WTC11 (cell line): ENCODE measurements around the gene RHOBTB3. TPM values are rescaled to one million over a fixed set of nuclear protein-coding genes. Genes with fewer than 3 reads are reported as not detected.
"Not testable (repeated sequence)": the region's sequence is repeated elsewhere in the genome, so short reads cannot be mapped to it uniquely, and the experiment has no call there.

Experiments
- ATAC-seq: fragments of 200-7000 bp; cut with Tn5 transposase; 2 replicates; pipeline ENCODE4 v1.10.0; 2021; ENCODE audit warnings: mild to moderate bottlenecking, moderate library complexity
- CTCF ChIA-PET: fragments of 300-600 bp; sonication (Branson Sonifier 250); formaldehyde crosslinking; loops from one replicate; lab custom pipeline; 2021; ENCODE audit warnings: antibody characterized with exemption; lab: Charles Lee
- POLR2A ChIA-PET: fragments of 350-600 bp; sonication (Branson Sonifier 250); formaldehyde crosslinking; loops from one replicate; lab custom pipeline; 2021; ENCODE audit warnings: antibody characterized with exemption; lab: Charles Lee
- DNase-seq: peaks from one replicate; pipeline ENCODE4 v3.0.0; 2021; ENCODE audit warnings: low spot score
- H3K27ac Mint-ChIP-seq: 2 replicates; pipeline ENCODE4 v1.8.0; 2021; ENCODE audit warnings: mixed read lengths
- H3K27me3 Mint-ChIP-seq: 2 replicates; pipeline ENCODE4 v1.8.0; 2021; ENCODE audit warnings: low read depth, mild to moderate bottlenecking, moderate library complexity, mixed read lengths
- H3K36me3 Mint-ChIP-seq: 2 replicates; pipeline ENCODE4 v1.8.0; 2021; ENCODE audit warnings: mixed read lengths
- H3K4me1 Mint-ChIP-seq: 2 replicates; pipeline ENCODE4 v1.8.0; 2022; ENCODE audit warnings: mixed read lengths
- H3K4me3 Mint-ChIP-seq: 2 replicates; pipeline ENCODE4 v1.8.0; 2021; ENCODE audit warnings: mild to moderate bottlenecking, moderate library complexity, mixed read lengths
- H3K9me3 Mint-ChIP-seq: 2 replicates; pipeline ENCODE4 v1.8.0; 2021; ENCODE audit warnings: mixed read lengths
- ELF4 ChIP-seq: sonication (generic); formaldehyde crosslinking; IDR thresholded peaks from 2 replicates; pipeline ENCODE4 v1.8.1; 2022; ENCODE audit warnings: low read depth, mild to moderate bottlenecking, moderate library complexity, missing genetic modification reagents
- JUN ChIP-seq: sonication (generic); formaldehyde crosslinking; IDR thresholded peaks from 2 replicates; pipeline ENCODE4 v1.8.0; 2023; ENCODE audit warnings: mild to moderate bottlenecking, missing genetic modification reagents
- RORB ChIP-seq: fragments of 250-450 bp; sonication (Bioruptor Pico); IDR thresholded peaks from 2 replicates; pipeline ENCODE4 v1.9.0; 2021; ENCODE audit warnings: mild to moderate bottlenecking
- ZBTB21 ChIP-seq: sonication (generic); formaldehyde crosslinking; IDR thresholded peaks from 2 replicates; pipeline ENCODE4 v1.8.1; 2023; ENCODE audit warnings: mild to moderate bottlenecking, missing genetic modification reagents, borderline replicate concordance
- ZNF219 ChIP-seq: sonication (generic); formaldehyde crosslinking; IDR thresholded peaks from 2 replicates; pipeline ENCODE4 v1.8.0; 2023; ENCODE audit warnings: missing genetic modification reagents, mild to moderate bottlenecking, borderline replicate concordance
- total RNA-seq: library from RNA; stranded (reverse); gene quantifications from 3 replicates; pipeline ENCODE4 v1.2.3, GENCODE V29; 2021
- TF ChIP-seq, protein P1 (sequence below): fragments of 250-450 bp; sonication (Bioruptor Pico); IDR thresholded peaks from 2 replicates; pipeline ENCODE4 v1.9.0; 2021; ENCODE audit warnings: mild to moderate bottlenecking
- TF ChIP-seq, protein P2 (sequence below): sonication (generic); formaldehyde crosslinking; IDR thresholded peaks from 2 replicates; pipeline ENCODE4 v1.8.1; 2022; ENCODE audit warnings: missing genetic modification reagents, borderline replicate concordance
- TF ChIP-seq, protein P3 (sequence below): sonication (generic); formaldehyde crosslinking; IDR thresholded peaks from 2 replicates; pipeline ENCODE4 v1.8.1; 2022; ENCODE audit warnings: low read depth, mild to moderate bottlenecking, moderate library complexity, missing genetic modification reagents, borderline replicate concordance
- TF ChIP-seq, protein P4 (sequence below): sonication (generic); formaldehyde crosslinking; IDR thresholded peaks from 2 replicates; pipeline ENCODE4 v1.8.0; 2022; ENCODE audit warnings: missing genetic modification reagents

The RHOBTB3 gene
- total RNA-seq, 1 experiment from 2014 or later: 13.8 TPM

DNA sequence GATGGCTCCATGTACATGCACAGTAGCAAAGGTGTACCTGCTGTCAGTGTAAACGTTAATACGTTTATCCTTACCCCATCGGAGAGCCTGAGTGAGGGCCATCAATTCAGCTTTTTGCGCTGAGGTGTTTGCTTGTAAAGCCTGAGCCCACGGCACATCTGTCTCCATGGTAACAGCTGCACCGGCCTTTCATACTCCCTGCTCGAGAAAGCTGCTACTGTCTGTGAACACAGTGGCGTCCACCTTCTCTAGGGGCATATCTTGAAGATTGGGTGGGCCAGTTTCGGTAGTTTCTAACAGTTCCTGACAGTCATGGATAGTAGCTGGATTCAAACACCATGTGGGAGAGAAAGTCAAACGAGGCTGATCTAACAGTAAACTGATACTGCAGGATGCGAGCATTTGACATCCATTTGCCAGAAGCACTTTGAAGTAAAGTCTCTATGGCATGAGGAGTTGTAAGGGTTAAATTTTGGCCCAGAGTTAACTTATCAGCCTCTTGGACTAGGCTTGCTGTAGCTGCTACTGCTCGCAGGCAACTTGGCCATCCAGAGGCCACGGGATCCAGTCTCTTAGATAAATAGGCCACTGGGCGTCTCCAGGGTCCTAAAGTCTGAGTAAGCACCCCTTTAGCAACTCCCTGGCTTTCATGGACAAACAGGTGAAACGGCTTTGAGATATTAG lies 21.0 kb upstream of the RHOBTB3 start (continued):
- TF ChIP-seq, protein P1, sequence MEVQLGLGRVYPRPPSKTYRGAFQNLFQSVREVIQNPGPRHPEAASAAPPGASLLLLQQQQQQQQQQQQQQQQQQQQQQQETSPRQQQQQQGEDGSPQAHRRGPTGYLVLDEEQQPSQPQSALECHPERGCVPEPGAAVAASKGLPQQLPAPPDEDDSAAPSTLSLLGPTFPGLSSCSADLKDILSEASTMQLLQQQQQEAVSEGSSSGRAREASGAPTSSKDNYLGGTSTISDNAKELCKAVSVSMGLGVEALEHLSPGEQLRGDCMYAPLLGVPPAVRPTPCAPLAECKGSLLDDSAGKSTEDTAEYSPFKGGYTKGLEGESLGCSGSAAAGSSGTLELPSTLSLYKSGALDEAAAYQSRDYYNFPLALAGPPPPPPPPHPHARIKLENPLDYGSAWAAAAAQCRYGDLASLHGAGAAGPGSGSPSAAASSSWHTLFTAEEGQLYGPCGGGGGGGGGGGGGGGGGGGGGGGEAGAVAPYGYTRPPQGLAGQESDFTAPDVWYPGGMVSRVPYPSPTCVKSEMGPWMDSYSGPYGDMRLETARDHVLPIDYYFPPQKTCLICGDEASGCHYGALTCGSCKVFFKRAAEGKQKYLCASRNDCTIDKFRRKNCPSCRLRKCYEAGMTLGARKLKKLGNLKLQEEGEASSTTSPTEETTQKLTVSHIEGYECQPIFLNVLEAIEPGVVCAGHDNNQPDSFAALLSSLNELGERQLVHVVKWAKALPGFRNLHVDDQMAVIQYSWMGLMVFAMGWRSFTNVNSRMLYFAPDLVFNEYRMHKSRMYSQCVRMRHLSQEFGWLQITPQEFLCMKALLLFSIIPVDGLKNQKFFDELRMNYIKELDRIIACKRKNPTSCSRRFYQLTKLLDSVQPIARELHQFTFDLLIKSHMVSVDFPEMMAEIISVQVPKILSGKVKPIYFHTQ: no peak
- TF ChIP-seq, protein P2, sequence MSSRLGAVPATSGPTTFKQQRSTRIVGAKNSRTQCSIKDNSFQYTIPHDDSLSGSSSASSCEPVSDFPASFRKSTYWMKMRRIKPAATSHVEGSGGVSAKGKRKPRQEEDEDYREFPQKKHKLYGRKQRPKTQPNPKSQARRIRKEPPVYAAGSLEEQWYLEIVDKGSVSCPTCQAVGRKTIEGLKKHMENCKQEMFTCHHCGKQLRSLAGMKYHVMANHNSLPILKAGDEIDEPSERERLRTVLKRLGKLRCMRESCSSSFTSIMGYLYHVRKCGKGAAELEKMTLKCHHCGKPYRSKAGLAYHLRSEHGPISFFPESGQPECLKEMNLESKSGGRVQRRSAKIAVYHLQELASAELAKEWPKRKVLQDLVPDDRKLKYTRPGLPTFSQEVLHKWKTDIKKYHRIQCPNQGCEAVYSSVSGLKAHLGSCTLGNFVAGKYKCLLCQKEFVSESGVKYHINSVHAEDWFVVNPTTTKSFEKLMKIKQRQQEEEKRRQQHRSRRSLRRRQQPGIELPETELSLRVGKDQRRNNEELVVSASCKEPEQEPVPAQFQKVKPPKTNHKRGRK: no peak
- no peak for TF ChIP-seq RORB (CRISPR knock-in tag)
- TF ChIP-seq ZNF219: no peak
- no peak for TF ChIP-seq ZBTB21
- TF ChIP-seq ELF4 (CRISPR knock-in tag): no peak
- TF ChIP-seq, protein P3, sequence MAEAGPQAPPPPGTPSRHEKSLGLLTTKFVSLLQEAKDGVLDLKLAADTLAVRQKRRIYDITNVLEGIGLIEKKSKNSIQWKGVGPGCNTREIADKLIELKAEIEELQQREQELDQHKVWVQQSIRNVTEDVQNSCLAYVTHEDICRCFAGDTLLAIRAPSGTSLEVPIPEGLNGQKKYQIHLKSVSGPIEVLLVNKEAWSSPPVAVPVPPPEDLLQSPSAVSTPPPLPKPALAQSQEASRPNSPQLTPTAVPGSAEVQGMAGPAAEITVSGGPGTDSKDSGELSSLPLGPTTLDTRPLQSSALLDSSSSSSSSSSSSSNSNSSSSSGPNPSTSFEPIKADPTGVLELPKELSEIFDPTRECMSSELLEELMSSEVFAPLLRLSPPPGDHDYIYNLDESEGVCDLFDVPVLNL (CRISPR knock-in tag): no peak

DNA sequence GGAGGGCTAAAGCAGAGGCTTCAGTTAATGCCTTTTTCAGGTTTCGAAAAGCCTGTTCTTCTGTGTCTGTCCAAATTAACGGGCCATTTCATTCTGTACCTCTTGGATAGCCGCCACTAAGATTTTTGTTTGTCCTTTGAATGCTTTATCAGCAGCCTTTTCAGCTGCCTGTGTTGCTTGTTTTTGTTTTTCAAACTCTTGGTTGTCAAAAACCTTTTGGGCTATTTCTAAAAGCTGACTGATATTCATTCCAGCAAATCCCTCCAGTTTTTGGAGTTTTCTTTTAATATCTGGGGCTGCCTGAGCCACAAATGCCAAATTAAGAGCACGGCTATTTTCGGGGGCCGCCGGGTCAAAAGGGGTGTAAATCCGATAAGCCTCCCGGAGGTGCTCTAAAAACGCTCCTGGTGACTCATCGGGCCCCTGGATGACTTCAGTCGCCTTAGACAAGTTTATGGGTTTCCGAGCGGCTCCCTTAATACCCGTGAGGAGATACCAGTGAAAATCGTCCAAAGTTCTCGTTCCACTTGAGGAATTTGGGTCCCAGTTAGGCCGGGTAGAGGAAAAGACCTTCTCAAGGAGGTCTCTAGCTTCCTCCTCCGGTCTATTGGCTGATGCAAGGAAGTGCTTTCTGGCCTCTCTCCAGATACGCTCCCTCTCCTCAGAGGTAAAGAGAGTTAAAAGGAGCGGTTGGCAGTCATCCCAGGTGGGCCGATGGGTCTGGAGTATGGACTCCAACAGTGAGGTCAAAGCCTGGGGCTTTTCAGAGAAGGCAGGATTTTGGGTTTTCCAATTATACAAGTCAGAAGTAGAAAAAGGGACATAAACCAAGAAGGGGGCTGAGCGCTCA lies 20.3 kb upstream of the RHOBTB3 start:
- Mint-ChIP-seq H3K27me3 (peaks cover 40% of the 10 kb centered on the region), H3K4me3 (peak overlapping the region; percentile 98), H3K4me1 (peaks cover 20% of the 10 kb centered on the region)
- POLR2A ChIA-PET: interaction anchor here (0.7 to 2.9 kb wide), 3 partner anchors 20 to 64 kb away, joined by 3 to 19 read pairs (median 4); partner anchors contain the start of genes RFESD and RHOBTB3
- not testable (repeated sequence) for H3K27ac Mint-ChIP-seq, H3K9me3 Mint-ChIP-seq, H3K36me3 Mint-ChIP-seq, DNase-seq
- CTCF ChIA-PET: interaction anchor here (0.6 to 0.8 kb wide), 2 partner anchors 20 to 64 kb away, joined by 3 read pairs; partner anchors contain the start of genes RFESD and RHOBTB3
- peak; percentile 63 for ATAC-seq

DNA sequence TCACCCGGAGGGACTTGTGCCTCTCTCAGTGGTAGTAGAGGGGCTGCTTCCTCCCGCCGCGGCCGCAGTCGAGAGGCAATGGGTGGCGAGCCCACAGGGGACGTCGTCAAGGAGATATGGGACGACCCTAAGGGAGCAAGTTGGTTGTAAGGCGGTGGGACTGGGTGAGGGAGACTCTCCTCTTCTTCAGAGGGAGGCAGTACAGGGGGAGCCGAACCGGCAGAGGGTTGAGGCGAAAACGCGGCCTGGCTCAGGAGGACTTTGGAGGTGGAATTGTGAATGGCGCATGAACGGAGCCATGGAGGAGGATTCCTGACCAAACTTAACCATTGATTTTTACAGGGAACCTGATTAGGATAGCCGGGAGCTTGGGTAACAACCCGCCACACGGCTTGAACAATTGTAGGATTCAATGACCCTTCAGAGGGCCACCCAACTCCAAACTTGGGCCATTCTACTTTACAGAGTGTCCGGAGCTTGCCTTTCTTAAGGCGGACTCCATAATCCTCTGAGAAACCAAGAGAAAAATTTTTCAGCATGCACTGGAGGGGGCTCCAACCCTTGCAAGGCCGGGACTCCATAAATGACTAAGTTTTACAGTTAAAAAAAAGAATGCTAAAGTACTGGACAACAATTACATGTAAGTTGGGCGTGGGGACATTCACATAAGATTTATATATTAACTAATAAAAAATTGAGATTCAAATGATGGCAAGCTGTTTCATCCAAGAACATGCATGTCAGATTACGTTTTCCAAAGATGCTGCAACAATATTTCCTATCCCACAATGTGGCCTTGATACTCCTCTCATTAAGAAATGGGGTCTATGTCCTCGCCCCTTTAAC lies 19.4 kb upstream of the RHOBTB3 start:
- ATAC-seq: peak; percentile 63
- Mint-ChIP-seq H3K27me3 (peaks cover 40% of the 10 kb centered on the region), H3K4me1 (peaks cover 20% of the 10 kb centered on the region), H3K36me3 (no peaks in the 10 kb centered on the region), H3K9me3 (no peaks in the 10 kb centered on the region), H3K4me3 (peak overlapping the region; percentile 98), H3K27ac (no peak overlapping the region)
- DNase-seq: peak; percentile 65
- TF ChIP-seq, protein P4, sequence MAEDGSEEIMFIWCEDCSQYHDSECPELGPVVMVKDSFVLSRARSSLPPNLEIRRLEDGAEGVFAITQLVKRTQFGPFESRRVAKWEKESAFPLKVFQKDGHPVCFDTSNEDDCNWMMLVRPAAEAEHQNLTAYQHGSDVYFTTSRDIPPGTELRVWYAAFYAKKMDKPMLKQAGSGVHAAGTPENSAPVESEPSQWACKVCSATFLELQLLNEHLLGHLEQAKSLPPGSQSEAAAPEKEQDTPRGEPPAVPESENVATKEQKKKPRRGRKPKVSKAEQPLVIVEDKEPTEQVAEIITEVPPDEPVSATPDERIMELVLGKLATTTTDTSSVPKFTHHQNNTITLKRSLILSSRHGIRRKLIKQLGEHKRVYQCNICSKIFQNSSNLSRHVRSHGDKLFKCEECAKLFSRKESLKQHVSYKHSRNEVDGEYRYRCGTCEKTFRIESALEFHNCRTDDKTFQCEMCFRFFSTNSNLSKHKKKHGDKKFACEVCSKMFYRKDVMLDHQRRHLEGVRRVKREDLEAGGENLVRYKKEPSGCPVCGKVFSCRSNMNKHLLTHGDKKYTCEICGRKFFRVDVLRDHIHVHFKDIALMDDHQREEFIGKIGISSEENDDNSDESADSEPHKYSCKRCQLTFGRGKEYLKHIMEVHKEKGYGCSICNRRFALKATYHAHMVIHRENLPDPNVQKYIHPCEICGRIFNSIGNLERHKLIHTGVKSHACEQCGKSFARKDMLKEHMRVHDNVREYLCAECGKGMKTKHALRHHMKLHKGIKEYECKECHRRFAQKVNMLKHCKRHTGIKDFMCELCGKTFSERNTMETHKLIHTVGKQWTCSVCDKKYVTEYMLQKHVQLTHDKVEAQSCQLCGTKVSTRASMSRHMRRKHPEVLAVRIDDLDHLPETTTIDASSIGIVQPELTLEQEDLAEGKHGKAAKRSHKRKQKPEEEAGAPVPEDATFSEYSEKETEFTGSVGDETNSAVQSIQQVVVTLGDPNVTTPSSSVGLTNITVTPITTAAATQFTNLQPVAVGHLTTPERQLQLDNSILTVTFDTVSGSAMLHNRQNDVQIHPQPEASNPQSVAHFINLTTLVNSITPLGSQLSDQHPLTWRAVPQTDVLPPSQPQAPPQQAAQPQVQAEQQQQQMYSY (CRISPR knock-in tag): peak; percentile 96
- TF ChIP-seq JUN: no peak
- POLR2A ChIA-PET: interaction anchor here (1.3 to 2.9 kb wide), 2 partner anchors 19 to 65 kb away, joined by 4 to 19 read pairs; partner anchors contain the start of genes RFESD and RHOBTB3
- CTCF ChIA-PET: interaction anchor here (0.8 kb wide), 1 partner anchor 47 kb away, joined by 3 read pairs; no protein-coding TSS in a partner anchor
